ENCODE results near the gene RNF150.

- no peak for TF ChIP-seq POLR2A (IDR thresholded peaks at IDR 0.05)
- TF ChIP-seq CTCF (IDR thresholded peaks at IDR 0.05): no peak
Measured at GRCh38 chr4:140851804-140852203, 281.5 kb downstream of the RNF150 start.

Measured in vagina (tissue), 2 donors.